ENCODE measurements around the gene LBH. TPM values are rescaled to one million over a fixed set of nuclear protein-coding genes. Genes with fewer than 3 reads are reported as not detected.

The LBH gene
- total RNA-seq, 2 experiments from 2014 or later: 3.0 to 3.7 TPM

GRCh38 chr2:30303095-30303494 lies 71.8 kb downstream of the LBH start:
- Histone ChIP-seq H3K27ac (ENCODE audit: low read depth, low read length, poor library complexity, severe bottlenecking) (no peak overlapping the region), H3K9me3 (ENCODE audit: low read length) (no peaks in the 10 kb centered on the region), H3K79me2 (ENCODE audit: insufficient read depth, low read depth, low read length) (no peaks in the 10 kb centered on the region), H3K9me2 (ENCODE audit: insufficient read depth, low read length) (no peaks in the 10 kb centered on the region), H3K36me3 (ENCODE audit: insufficient read depth, low read length) (no peaks in the 10 kb centered on the region), H2AFZ (ENCODE audit: low read length) (no peak overlapping the region), H4K20me1 (ENCODE audit: insufficient read depth, low read length) (no peaks in the 10 kb centered on the region), H3K4me2 (ENCODE audit: low read length) (no peak overlapping the region), H3K4me3 (ENCODE audit: low read depth, low read length, poor library complexity, severe bottlenecking) (no peak overlapping the region), H3K4me1 (ENCODE audit: insufficient read depth, low read length, poor library complexity, severe bottlenecking) (peaks cover 7% of the 10 kb centered on the region)
- intact Hi-C loops (cut with micrococcal nuclease; ENCODE audit: unreplicated experiment): no loop called here
- ChIA-PET POLR2A (interaction anchor here (0.6 to 2.9 kb wide), 3 partner anchors 9 to 1247 kb away, joined by 3 to 12 read pairs (median 5); no protein-coding TSS in a partner anchor), CTCF (ENCODE audit: unreplicated experiment) (no interaction called here)
- no TSS peak for BruUV-seq (replicated peaks)
- DNase-seq (ENCODE audit: low spot score): no peak
- TF ChIP-seq CTCF (conservative IDR thresholded peaks at IDR 0.05; ENCODE audit: low read length): no peak
- no peak for TF ChIP-seq EZH2phosphoT487 (IDR thresholded peaks at IDR 0.05; ENCODE audit: borderline replicate concordance, low read depth, low read length)

DNA sequence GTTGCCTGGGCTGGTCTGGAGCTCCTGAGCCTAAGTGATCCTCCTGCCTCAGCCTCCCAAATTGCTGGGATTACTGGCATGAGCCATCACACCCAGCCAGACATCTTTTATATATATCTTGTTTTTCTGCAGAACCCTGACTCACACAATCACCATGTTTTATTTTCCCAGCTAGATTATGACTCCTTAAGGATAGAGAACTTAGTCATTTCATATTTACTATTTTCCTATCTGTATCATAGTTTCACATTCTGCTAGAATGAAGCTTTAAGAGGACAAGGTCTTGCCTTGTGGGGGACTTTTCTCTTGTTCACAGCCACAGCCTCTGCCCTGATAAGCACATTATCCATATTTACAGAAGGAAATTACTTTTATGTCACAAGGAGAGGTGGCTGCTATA lies 73.9 kb downstream of the LBH start:
- no peak overlapping the region for H3K4me3 ChIP-seq (ENCODE audit: low read depth, low read length, poor library complexity, severe bottlenecking)
- no peaks in the 10 kb centered on the region for H3K9me3 ChIP-seq (ENCODE audit: low read length)
- no peaks in the 10 kb centered on the region for H3K79me2 ChIP-seq (ENCODE audit: insufficient read depth, low read depth, low read length)
- H3K4me1 ChIP-seq (ENCODE audit: insufficient read depth, low read length, poor library complexity, severe bottlenecking): peaks cover 6% of the 10 kb centered on the region
- BruUV-seq (replicated peaks): no TSS peak
- no peak overlapping the region for H3K27ac ChIP-seq (ENCODE audit: low read depth, low read length, poor library complexity, severe bottlenecking)
- H4K20me1 ChIP-seq (ENCODE audit: insufficient read depth, low read length): no peaks in the 10 kb centered on the region
- no peak overlapping the region for H3K4me2 ChIP-seq (ENCODE audit: low read length)
- H3K36me3 ChIP-seq (ENCODE audit: insufficient read depth, low read length): no peaks in the 10 kb centered on the region
- ChIA-PET POLR2A (interaction anchor here (0.6 to 0.8 kb wide), 2 partner anchors 57 to 328 kb away, joined by 3 to 6 read pairs; no protein-coding TSS in a partner anchor), CTCF (ENCODE audit: unreplicated experiment) (interaction anchor here (0.6 kb wide), 1 partner anchor 8 kb away, joined by 5 read pairs; no protein-coding TSS in a partner anchor)
- no peaks in the 10 kb centered on the region for H3K9me2 ChIP-seq (ENCODE audit: insufficient read depth, low read length)
- no peak for DNase-seq (ENCODE audit: low spot score)
- TF ChIP-seq EZH2phosphoT487 (IDR thresholded peaks at IDR 0.05; ENCODE audit: borderline replicate concordance, low read depth, low read length): no peak
- TF ChIP-seq CTCF (conservative IDR thresholded peaks at IDR 0.05; ENCODE audit: low read length): no peak
- intact Hi-C loops (cut with micrococcal nuclease; ENCODE audit: unreplicated experiment): no loop called here
- no peak overlapping the region for H2AFZ ChIP-seq (ENCODE audit: low read length)

DNA sequence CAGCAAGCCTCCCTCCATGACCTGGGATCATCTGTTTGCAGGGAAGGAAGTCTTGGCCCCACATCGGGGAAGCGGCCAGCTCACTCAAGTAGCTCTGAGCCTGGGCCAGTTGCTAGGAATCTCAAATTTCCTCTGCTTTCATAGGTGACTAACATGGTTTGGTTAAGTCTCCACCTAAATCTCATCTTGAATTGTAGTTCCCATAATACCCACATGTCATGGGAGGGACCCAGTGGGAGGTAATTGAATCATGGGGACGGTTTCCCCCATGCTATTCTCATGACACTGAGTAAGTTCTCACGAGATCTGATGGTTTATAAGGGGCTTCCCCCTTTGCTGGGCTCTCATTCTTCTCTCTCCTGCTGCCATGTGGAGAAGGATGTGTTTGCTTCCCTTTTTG lies 75.2 kb downstream of the LBH start:
- H3K4me1 ChIP-seq (ENCODE audit: insufficient read depth, low read length, poor library complexity, severe bottlenecking): peaks cover 19% of the 10 kb centered on the region
- H3K4me3 ChIP-seq (ENCODE audit: low read depth, low read length, poor library complexity, severe bottlenecking): no peak overlapping the region
- no peaks in the 10 kb centered on the region for H4K20me1 ChIP-seq (ENCODE audit: insufficient read depth, low read length)
- H3K27ac ChIP-seq (ENCODE audit: low read depth, low read length, poor library complexity, severe bottlenecking): no peak overlapping the region
- no peak overlapping the region for H3K4me2 ChIP-seq (ENCODE audit: low read length)
- no peaks in the 10 kb centered on the region for H3K9me2 ChIP-seq (ENCODE audit: insufficient read depth, low read length)
- no peak overlapping the region for H2AFZ ChIP-seq (ENCODE audit: low read length)
- CTCF ChIA-PET (ENCODE audit: unreplicated experiment): no interaction called here
- POLR2A ChIA-PET: no interaction called here
- no peaks in the 10 kb centered on the region for H3K36me3 ChIP-seq (ENCODE audit: insufficient read depth, low read length)
- no peaks in the 10 kb centered on the region for H3K79me2 ChIP-seq (ENCODE audit: insufficient read depth, low read depth, low read length)
- DNase-seq (ENCODE audit: low spot score): no peak
- no TSS peak for BruUV-seq (replicated peaks)
- H3K9me3 ChIP-seq (ENCODE audit: low read length): no peaks in the 10 kb centered on the region
- intact Hi-C loops (cut with micrococcal nuclease; ENCODE audit: unreplicated experiment): no loop called here
- TF ChIP-seq CTCF (conservative IDR thresholded peaks at IDR 0.05; ENCODE audit: low read length) (no peak), EZH2phosphoT487 (IDR thresholded peaks at IDR 0.05; ENCODE audit: borderline replicate concordance, low read depth, low read length) (no peak)

All from OCI-LY7 (cell line).